Lower lobe of right lung (tissue), 2 donors: ENCODE results near the gene PLD5. TPM values are rescaled to one million over a fixed set of nuclear protein-coding genes. Genes with fewer than 3 reads are reported as not detected.

Source experiments
- ATAC-seq, 2 donors: fragments of 200-7000 bp; cut with Tn5 transposase; one replicate each; pipeline ENCODE4 v1.9.1; 2020 to 2022; ENCODE audit warnings: mild to moderate bottlenecking in 2 of 2, moderate library complexity in 2 of 2
- DNase-seq: peaks from one replicate; pipeline ENCODE4 v3.0.0-alpha.2; 2020
- H3K27ac ChIP-seq: fragments of 200-600 bp; one replicate; pipeline ENCODE4 v1.8.0; 2022
- H3K27me3 ChIP-seq: fragments of 200-600 bp; one replicate; pipeline ENCODE4 v1.8.0; 2022; ENCODE audit warnings: low read depth
- H3K36me3 ChIP-seq: fragments of 200-600 bp; one replicate; pipeline ENCODE4 v1.8.0; 2022; ENCODE audit warnings: mild to moderate bottlenecking
- H3K4me1 ChIP-seq: fragments of 200-600 bp; one replicate; pipeline ENCODE4 v1.8.0; 2022
- H3K4me3 ChIP-seq: fragments of 200-600 bp; one replicate; pipeline ENCODE4 v1.8.0; 2022; ENCODE audit warnings: mild to moderate bottlenecking
- H3K9me3 ChIP-seq: fragments of 200-600 bp; one replicate; pipeline ENCODE4 v1.8.0; 2022
- CTCF ChIP-seq: fragments of 200-600 bp; IDR thresholded peaks from one replicate; pipeline ENCODE4 v1.8.0; 2022; ENCODE audit warnings: antibody characterized with exemption, mild to moderate bottlenecking
- intact Hi-C: fragments of 100-400 bp; cut with DNase I; formaldehyde crosslinking; loops from one replicate; pipeline ENCODE4 v1.11.0; 2022
- total RNA-seq: library from RNA; stranded (reverse); fragmentation: NEBNext Ultra II Directional; extraction: Animal tissue kit (Norgen Biotek cat#: 25700); gene quantifications from one replicate; pipeline ENCODE4 v1.2.1, GENCODE V29; 2021
- donor health status: DM: no; HTN: yes; CAD: no; lungs with severe emphysema.

Gene PLD5
- total RNA-seq, 1 donor from 2014 or later: 0.21 TPM

- intact Hi-C loops: no loop called here
- Histone ChIP-seq H3K4me1 (peaks cover 6% of the 10 kb centered on the region), H3K27me3 (no peaks in the 10 kb centered on the region), H3K9me3 (no peaks in the 10 kb centered on the region), H3K36me3 (no peaks in the 10 kb centered on the region), H3K4me3 (no peak overlapping the region), H3K27ac (no peak overlapping the region)
- TF ChIP-seq CTCF: no peak
- ATAC-seq: no peak
- DNase-seq: no peak
These were observed 279.2 kb downstream of the PLD5 start for GRCh38 chr1:242245255-242245654.

GRCh38 chr1:242243472-242243871 is 281.0 kb downstream of the PLD5 start:
- Histone ChIP-seq H3K27me3 (no peaks in the 10 kb centered on the region), H3K27ac (peak overlapping the region; percentile 44), H3K4me3 (no peak overlapping the region), H3K36me3 (no peaks in the 10 kb centered on the region), H3K9me3 (no peaks in the 10 kb centered on the region), H3K4me1 (peaks cover 6% of the 10 kb centered on the region)
- ATAC-seq (peak; percentile 52 to 65), DNase-seq (no peak)
- intact Hi-C loops: no loop called here
- no peak for TF ChIP-seq CTCF

GRCh38 chr1:242242983-242243382 is 281.5 kb downstream of the PLD5 start:
- intact Hi-C loops: no loop called here
- DNase-seq: no peak

GRCh38 chr1:242241936-242242335 is 282.6 kb downstream of the PLD5 start:
- intact Hi-C loops: no loop called here
- H3K9me3 ChIP-seq: no peaks in the 10 kb centered on the region

More at GRCh38 chr1:242242983-242243382, 281.5 kb downstream of the PLD5 start:
- H3K27ac ChIP-seq: peak overlapping the region; percentile 44
- TF ChIP-seq CTCF: no peak
- no peak overlapping the region for H3K4me3 ChIP-seq
- H3K9me3 ChIP-seq: no peaks in the 10 kb centered on the region
- peak; percentile 59 to 64 for ATAC-seq
- H3K36me3 ChIP-seq: no peaks in the 10 kb centered on the region
- peaks cover 6% of the 10 kb centered on the region for H3K4me1 ChIP-seq
- H3K27me3 ChIP-seq: no peaks in the 10 kb centered on the region

GRCh38 chr1:242240691-242241090 is 283.8 kb downstream of the PLD5 start:
- no peak overlapping the region for H3K4me3 ChIP-seq
- H3K27me3 ChIP-seq: no peaks in the 10 kb centered on the region
- H3K36me3 ChIP-seq: no peaks in the 10 kb centered on the region
- H3K4me1 ChIP-seq: peaks cover 6% of the 10 kb centered on the region
- DNase-seq (no peak), ATAC-seq (no peak)
- intact Hi-C loops: no loop called here
- no peak for TF ChIP-seq CTCF
- no peak overlapping the region for H3K27ac ChIP-seq
- H3K9me3 ChIP-seq: no peaks in the 10 kb centered on the region

More at GRCh38 chr1:242241936-242242335, 282.6 kb downstream of the PLD5 start:
- Histone ChIP-seq H3K4me1 (peaks cover 6% of the 10 kb centered on the region), H3K36me3 (no peaks in the 10 kb centered on the region), H3K27ac (no peak overlapping the region), H3K4me3 (no peak overlapping the region), H3K27me3 (no peaks in the 10 kb centered on the region)
- ATAC-seq: no peak
- DNase-seq: no peak
- TF ChIP-seq CTCF: no peak

GRCh38 chr1:242240077-242240476 is 284.4 kb downstream of the PLD5 start:
- Histone ChIP-seq H3K27me3 (no peaks in the 10 kb centered on the region), H3K9me3 (no peaks in the 10 kb centered on the region), H3K4me3 (no peak overlapping the region), H3K36me3 (no peaks in the 10 kb centered on the region), H3K27ac (no peak overlapping the region), H3K4me1 (peaks cover 6% of the 10 kb centered on the region)
- no peak for TF ChIP-seq CTCF
- intact Hi-C loops: no loop called here
- DNase-seq (no peak), ATAC-seq (no peak)
